ENCODE results near the gene TMEM135.
"Not testable (repeated sequence)": the region's sequence is repeated elsewhere in the genome, so short reads cannot be mapped to it uniquely, and the experiment has no call there.

Gene TMEM135

GRCh38 chr11:87076874-87077429 lies 39.2 kb downstream of the TMEM135 start:
- no peak for DNase-seq (ENCODE audit: low read depth)

- no peak for DNase-seq (ENCODE audit: low read depth)
Observed at GRCh38 chr11:87081358-87081757, 43.6 kb downstream of the TMEM135 start.

- DNase-seq (ENCODE audit: low read depth), result no peak
Observed at GRCh38 chr11:87082590-87082989, 44.9 kb downstream of the TMEM135 start.

DNA sequence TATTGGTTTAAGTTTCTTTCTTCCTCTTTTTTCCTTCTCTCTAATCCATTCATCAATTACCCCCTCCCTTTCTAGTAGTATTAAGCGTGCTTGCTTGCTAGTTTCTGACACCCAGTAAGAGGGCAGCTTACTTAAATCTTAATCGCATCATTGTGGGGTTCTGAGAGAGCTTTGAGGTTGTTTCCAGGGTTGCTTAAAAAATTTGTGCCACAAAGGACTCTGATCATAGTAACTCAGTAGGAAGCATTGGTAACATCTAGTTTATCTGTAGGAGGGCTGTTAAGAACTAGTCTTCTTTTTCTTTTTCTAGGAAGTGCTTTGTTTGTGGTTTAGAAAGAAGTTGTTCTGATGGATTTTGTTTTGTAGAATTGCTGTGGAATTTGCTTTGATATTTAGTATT lies 45.3 kb downstream of the TMEM135 start:
- no peak for DNase-seq (ENCODE audit: low read depth)

GRCh38 chr11:87092159-87092558 lies 54.4 kb downstream of the TMEM135 start:
- peak; percentile 13 for DNase-seq (ENCODE audit: low read depth)

DNA sequence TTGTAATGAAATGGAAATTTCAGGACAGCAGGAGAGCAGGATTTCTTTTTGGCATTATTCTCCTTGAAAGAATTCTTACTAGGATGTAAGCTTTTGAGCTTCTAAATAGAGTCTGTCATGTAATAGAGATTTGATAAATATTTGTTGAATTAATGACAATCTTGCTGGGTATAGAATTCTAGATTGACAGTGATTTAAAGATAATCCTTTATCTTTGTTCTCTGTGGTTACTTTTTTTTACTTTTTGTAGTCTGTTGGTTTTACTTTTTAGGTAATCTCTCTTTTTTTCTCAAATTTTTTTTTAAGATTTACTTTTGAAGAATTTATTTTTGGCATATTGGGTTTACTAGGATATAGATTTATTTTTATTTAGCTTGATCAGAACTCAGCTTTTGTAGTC lies 54.8 kb downstream of the TMEM135 start:
- DNase-seq (ENCODE audit: low read depth), result no peak

DNA sequence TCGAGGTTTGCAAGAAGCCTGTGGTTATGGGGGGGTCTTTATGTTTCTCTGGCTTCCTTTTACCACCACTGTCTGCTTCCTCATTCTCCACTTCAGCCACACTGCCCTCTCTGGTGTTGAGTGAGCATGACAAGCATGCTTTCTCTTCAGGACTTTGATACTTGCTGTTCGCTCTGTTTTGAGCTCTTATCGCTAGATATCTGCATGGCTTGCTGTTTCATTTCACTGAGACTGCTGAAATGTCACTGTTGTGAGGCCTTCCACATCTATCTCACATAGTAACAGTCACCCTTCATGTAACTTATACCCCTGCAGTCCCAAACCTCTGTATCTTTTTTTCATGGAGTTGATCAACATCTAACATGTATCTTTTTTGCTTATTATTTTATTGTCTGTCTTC lies 59.8 kb downstream of the TMEM135 start:
- DNase-seq (ENCODE audit: low read depth), result peak; percentile 63

- no peak for DNase-seq (ENCODE audit: low read depth)
Observed at GRCh38 chr11:87101956-87102580, 64.3 kb downstream of the TMEM135 start.

DNA sequence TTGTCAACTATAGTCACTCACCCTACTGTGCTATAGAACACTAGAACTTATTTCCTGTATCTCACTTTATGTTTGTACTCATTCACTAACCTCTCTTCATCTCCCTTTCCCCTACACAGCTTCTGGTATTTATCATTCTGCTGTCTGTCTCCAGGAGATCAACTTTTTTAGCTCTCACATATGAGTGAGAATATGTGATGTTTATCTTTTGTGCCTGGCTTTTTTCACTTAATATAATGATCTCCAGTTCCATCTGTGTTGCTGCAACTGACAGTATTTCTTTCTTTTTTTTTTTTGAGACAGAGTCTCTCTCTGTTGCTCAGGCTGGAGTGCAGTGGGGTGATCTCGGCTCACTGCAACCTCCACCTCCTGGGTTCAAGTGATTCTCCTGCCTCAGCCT lies 68.1 kb downstream of the TMEM135 start:
- peak; percentile 50 for DNase-seq (ENCODE audit: low read depth)

DNA sequence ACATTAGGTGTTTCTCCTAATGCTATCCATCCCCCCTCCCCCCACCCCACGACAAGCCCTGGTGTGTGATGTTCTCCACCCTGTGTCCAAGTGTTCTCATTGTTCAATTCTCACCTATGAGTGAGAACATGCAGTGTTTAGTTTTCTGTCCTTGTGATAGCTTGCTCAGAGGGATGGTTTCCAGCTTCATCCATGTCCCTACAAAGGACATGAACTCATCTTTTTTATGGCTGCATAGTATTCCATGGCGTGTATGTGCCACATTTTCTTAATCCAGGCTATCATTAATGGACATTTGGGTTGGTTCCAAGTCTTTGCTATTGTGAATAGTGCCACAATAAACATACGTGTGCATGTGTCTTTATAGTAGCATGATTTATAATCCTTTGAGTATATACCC lies 69.6 kb downstream of the TMEM135 start:
- DNase-seq (ENCODE audit: low read depth), result not testable (repeated sequence)

DNA sequence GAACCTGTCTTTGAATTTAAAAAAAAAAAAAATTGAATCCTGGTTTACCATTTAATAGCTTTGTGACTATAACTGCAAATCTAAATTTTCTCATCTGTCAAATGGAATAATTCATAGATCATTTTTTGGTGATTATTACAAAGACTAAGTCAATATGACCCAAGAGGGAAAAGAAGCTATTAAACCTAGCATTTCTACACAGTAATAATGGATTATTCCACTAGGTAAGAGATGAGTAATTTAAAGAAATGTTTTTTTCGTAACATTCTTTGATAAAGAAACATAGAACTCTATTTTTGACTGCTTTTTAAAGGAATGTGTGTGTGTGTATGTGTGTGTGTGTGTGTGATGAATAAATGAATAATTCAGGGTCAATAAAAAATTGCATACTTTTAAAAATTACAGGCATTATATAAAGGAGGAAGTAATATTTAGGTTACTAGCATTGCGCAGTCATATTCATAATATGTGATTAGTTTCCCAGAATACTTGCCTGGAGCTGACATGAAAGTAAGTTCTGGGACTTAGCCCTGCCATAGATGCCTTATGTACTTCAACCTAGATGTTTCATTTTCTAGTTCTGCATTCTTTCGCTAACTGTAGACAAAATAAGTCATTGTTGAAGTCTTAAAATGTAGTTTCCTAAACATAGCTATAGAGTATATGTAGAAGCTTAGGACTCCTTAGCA lies 72.9 kb downstream of the TMEM135 start:
- no peak for DNase-seq (ENCODE audit: low read depth)

- DNase-seq (ENCODE audit: low read depth), result peak; percentile 42
Observed at GRCh38 chr11:87114093-87114492, 76.4 kb downstream of the TMEM135 start.

DNA sequence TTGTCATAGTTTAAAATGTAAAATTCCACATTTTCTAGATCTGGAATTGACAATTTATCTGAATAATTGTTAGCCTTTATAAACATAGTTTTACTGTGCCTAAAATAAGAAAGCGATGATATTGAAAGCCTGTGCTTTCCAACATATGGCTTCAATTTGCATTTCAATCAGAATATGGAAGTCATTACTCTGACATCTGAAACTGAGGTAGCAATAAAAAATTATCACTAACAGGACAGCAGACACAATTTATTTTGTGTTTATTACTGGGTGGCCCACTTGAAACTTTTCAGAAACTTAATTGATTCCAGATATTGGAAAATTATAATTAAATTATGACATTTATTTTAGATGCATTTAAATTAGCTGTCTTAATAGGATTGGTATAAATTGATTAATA lies 78.5 kb downstream of the TMEM135 start:
- DNase-seq (ENCODE audit: low read depth), result no peak

DNA sequence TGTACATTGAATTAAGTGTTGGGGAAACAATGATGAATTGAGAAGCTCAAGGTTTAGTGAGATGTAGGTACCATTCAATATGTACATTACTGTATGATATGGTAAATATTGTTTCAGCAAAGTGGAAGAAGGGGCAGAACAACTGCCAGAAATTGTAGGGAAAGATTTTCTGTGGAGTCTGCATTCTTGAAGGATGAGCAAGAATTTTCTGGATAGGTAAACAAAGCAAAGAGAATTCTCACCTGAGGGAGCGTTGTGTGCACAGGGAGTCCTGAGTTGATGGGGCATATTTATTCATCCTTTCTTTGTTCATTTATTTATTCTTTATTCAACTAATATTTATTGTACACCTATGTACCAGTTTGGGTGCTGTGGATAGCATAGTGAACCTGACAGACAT lies 83.2 kb downstream of the TMEM135 start:
- no peak for DNase-seq (ENCODE audit: low read depth)

DNA sequence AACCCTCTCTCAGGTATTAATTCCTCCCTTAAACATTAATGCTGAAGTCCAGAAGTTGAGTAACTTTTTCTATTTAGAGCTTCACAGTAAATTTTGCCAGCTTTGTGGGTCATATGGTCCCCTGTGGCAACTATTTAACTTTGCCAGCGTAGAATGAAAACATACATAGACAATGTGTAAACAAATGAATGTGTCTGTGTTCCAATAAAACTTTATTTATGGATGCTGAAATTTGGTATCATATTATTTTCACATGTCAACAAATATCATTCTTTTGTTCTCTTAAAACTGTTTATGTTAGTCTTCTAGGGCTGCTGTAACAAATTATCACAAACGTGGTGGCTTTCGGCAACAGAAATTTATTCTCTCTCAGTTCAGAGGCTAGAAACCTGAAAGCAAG lies 85.1 kb downstream of the TMEM135 start:
- no peak for DNase-seq (ENCODE audit: low read depth)

DNA sequence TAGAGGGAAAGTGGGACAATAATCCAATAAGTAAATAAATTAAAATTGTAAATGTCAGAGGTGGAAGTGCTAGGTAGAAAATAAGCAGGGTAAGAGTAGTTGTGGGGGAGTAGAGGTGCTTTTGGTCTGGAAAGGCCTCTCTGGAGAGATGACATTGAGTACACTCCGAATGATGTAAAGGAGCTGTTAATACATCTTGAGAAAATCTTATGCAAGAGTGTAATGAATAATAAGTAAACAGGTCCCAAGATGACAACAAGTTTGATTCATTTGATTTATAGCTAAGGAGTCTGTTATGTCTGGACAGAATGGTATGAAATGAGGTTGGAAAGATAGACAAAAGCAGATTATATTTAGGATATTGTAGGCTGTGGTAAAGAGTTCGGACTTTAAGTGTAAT lies 87.5 kb downstream of the TMEM135 start:
- peak; percentile 90 for DNase-seq (ENCODE audit: low read depth)

DNA sequence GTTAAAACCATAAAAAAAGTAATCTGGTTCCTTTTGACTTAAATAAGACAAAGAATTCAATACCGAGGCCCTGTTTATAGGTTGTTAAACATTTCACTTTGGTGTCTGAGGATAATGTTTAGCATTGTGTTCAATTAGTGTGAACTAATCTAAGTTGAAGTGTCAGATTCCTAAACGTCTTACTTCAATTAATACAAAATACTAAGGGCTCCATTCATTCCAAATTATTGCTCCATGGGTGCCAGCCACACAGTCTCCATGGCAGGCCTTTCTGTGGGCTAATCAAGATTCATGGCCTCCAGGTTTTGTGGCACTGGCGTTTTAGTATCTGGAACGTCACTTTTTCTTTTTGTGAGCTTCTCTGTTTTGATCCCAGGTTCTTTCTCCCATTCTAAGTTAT lies 89.4 kb downstream of the TMEM135 start:
- DNase-seq (ENCODE audit: low read depth), result no peak

DNA sequence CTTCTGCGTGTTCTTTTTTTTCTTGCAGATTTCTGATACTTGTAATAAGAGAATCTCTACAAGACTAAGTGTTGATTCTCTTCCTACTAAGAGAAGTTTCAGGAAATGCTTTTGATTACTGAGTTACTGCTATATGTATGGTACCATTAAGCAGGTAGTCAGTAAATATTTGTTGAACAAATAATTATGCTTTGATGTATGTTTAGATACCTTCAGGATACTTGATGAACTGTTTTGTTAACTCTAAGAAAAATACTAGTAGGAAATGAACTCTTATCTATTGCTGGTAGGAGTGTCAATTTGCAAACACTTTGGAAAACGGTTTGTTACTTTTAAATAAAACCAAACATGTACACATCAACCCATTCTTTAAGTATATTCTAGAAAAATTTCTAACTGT lies 90.6 kb downstream of the TMEM135 start:
- DNase-seq (ENCODE audit: low read depth), result no peak

GRCh38 chr11:87134524-87135106 lies 96.9 kb downstream of the TMEM135 start:
- DNase-seq (ENCODE audit: low read depth), result no peak

- DNase-seq (ENCODE audit: low read depth), result no peak
Observed at GRCh38 chr11:87136236-87136635, 98.5 kb downstream of the TMEM135 start.

DNA sequence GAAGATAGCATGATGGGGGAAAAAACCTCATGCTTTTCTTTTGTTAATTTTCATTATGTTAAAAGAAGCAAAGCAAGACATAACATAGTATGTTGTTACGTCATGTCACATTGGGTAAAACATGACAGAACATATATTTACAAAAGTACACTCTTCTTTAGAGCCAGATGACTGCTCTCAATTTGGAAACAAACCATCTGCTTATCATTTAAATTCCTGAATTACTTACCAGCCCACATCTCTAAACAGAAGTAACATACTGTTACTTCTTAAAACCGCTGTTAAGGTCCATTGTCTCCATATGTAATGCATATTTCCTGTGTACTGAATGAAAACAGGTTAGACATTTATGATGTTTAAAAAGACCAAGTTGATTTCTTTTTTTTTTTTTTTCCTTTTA lies 100.0 kb downstream of the TMEM135 start:
- DNase-seq (ENCODE audit: low read depth), result peak; percentile 74

DNA sequence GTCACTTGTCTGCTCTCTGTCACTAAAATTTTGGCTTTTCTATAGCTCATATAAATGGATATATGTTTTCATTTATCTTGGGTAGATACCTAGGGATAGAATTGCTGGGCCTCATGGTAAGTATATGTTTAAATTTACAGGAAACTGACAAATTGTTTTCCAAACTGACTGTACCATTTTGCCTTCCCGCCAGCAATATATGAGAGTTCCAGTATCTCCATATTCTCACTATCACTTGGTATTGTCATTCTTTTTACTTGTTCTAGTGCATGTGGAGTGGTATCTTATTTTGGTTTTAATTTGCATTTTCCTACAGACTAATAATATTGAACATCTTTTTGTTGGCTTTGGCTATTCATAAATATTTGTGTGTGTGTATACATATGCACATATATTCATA lies 101.7 kb downstream of the TMEM135 start:
- no peak for DNase-seq (ENCODE audit: low read depth)

- DNase-seq (ENCODE audit: low read depth), result no peak
Observed at GRCh38 chr11:87141322-87141721, 103.6 kb downstream of the TMEM135 start.

All from amniotic epithelial cell (primary cell).